ENCODE measurements around the gene RIMBP3B. TPM values are rescaled to one million over a fixed set of nuclear protein-coding genes. Genes with fewer than 3 reads are reported as not detected.
"Not testable (repeated sequence)": the region's sequence is repeated elsewhere in the genome, so short reads cannot be mapped to it uniquely, and the experiment has no call there.

The RIMBP3B gene
- total RNA-seq, 1 donor from 2014 or later: 0.16 TPM

DNA sequence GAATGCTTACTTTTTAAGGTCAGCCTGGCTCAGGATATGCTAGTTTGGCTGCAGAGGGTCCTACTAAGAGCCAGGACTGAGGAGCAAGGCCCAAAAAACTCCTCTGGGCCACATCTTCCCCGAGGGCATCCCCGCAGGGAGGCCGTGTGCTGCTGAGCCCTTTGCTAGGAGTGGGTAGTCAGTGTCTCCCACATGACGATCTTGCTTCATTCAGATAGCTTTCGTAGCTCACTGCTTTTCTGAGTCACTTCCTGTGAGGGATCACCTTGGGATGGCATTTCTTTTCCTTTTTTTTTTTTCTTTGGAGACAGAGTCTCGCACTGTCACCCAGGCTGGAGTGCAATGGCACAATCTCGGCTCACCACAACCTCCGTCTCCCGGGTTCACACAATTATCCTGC, 6.5 kb downstream of the RIMBP3B start:
- H3K9me3 Mint-ChIP-seq (ENCODE audit: unreplicated experiment); H3K36me3 ChIP-seq (ENCODE audit: insufficient read depth, low read length); H3K9me3 ChIP-seq (ENCODE audit: insufficient read depth, low read depth, low read length); H3K27ac Mint-ChIP-seq (ENCODE audit: unreplicated experiment); H3K79me2 ChIP-seq (ENCODE audit: insufficient read depth, low read length); H3K4me1 Mint-ChIP-seq (ENCODE audit: low read depth, unreplicated experiment); H3K27me3 ChIP-seq (ENCODE audit: insufficient read depth, low read length); H2AFZ ChIP-seq (ENCODE audit: low read depth, low read length); FAIRE-seq; H3K27me3 Mint-ChIP-seq (ENCODE audit: low read depth, unreplicated experiment); H3K36me3 Mint-ChIP-seq (ENCODE audit: low read depth, unreplicated experiment); DNase-seq (ENCODE audit: low read depth); H4K20me1 ChIP-seq (ENCODE audit: insufficient read depth, low read length); H3K9ac ChIP-seq (ENCODE audit: low read length); H3K27ac ChIP-seq (ENCODE audit: low read depth, low read length); H3K4me2 ChIP-seq (ENCODE audit: low read length); H3K4me1 ChIP-seq (ENCODE audit: insufficient read depth, low read length); H3K4me3 Mint-ChIP-seq (ENCODE audit: unreplicated experiment); H3K4me3 ChIP-seq (ENCODE audit: insufficient read depth, low read depth, low read length): not testable (repeated sequence)

DNA sequence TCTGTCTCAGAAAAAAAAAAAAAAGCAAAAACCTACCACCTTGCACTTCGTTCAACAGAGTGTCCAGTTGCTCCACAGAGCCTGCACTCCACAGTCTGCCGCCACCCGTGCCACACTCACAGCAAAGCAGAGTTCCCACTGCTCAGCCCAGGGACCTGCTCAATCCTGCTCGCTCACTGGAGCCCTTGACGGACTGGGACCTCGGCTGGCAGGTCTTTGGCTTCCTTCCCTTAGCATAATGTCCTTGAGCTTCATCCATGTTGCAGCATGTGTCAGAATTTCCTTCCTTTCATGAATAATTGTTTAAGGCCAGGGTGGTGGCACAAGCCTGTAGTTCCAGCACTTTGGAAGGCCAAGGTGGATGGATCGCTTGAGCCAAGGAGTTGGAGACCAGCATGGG, 11.1 kb downstream of the RIMBP3B start:
- not testable (repeated sequence) for H3K4me3 ChIP-seq (ENCODE audit: insufficient read depth, low read depth, low read length); H3K79me2 ChIP-seq (ENCODE audit: insufficient read depth, low read length); DNase-seq (ENCODE audit: low read depth); H3K9ac ChIP-seq (ENCODE audit: low read length); H3K4me3 Mint-ChIP-seq (ENCODE audit: unreplicated experiment); H3K9me3 ChIP-seq (ENCODE audit: insufficient read depth, low read depth, low read length); H3K9me3 Mint-ChIP-seq (ENCODE audit: unreplicated experiment); H3K27ac ChIP-seq (ENCODE audit: low read depth, low read length); H3K4me1 ChIP-seq (ENCODE audit: insufficient read depth, low read length); H4K20me1 ChIP-seq (ENCODE audit: insufficient read depth, low read length); H3K27me3 Mint-ChIP-seq (ENCODE audit: low read depth, unreplicated experiment); H3K27ac Mint-ChIP-seq (ENCODE audit: unreplicated experiment); H2AFZ ChIP-seq (ENCODE audit: low read depth, low read length); H3K27me3 ChIP-seq (ENCODE audit: insufficient read depth, low read length); FAIRE-seq; H3K36me3 ChIP-seq (ENCODE audit: insufficient read depth, low read length); H3K4me1 Mint-ChIP-seq (ENCODE audit: low read depth, unreplicated experiment); H3K36me3 Mint-ChIP-seq (ENCODE audit: low read depth, unreplicated experiment); H3K4me2 ChIP-seq (ENCODE audit: low read length)

DNA sequence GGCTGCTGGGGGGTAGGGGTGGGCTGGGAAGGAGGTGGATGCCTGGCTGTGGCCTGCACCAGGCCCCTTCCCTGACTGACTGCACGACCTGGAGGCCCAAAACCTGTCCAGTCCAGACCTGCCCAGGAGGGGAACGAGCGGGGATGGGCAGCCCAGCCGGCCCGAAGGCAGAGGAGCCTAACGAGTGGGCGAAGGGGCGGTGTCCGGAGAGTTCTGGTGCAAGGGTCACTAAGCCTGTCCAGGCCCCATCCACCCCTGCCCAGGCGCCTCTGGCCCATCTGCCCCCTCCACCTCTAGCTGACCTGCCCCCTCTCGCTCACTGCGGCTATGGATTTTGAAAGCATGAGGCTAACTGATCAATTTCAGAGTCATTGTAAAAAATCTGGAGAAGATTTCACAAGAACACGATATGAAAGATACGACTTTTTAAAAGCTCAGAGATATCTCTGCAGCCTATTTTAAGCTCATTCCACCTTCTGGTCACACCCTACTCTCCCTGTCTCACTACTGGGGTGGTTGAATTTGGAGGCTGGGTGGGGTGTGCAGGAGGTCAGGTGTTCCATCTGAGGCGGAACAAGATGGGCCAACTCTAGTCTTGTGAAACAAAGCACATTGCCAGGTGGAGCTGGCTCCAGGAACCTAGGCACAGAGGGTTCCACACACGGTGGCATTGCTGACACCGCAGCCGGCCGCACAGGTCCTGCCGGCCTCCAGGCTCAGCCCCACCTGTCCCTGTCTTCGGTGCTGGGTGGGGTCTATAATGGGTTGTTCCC, 17.8 kb downstream of the RIMBP3B start:
- not testable (repeated sequence) for H3K4me3 ChIP-seq (ENCODE audit: insufficient read depth, low read depth, low read length); H2AFZ ChIP-seq (ENCODE audit: low read depth, low read length); H3K27me3 ChIP-seq (ENCODE audit: insufficient read depth, low read length); H3K4me1 ChIP-seq (ENCODE audit: insufficient read depth, low read length); H3K27ac Mint-ChIP-seq (ENCODE audit: unreplicated experiment); H3K36me3 Mint-ChIP-seq (ENCODE audit: low read depth, unreplicated experiment); H3K4me3 Mint-ChIP-seq (ENCODE audit: unreplicated experiment); H3K9me3 Mint-ChIP-seq (ENCODE audit: unreplicated experiment); DNase-seq (ENCODE audit: low read depth); H3K27me3 Mint-ChIP-seq (ENCODE audit: low read depth, unreplicated experiment); H3K4me1 Mint-ChIP-seq (ENCODE audit: low read depth, unreplicated experiment); H3K9me3 ChIP-seq (ENCODE audit: insufficient read depth, low read depth, low read length); FAIRE-seq; H3K4me2 ChIP-seq (ENCODE audit: low read length); H4K20me1 ChIP-seq (ENCODE audit: insufficient read depth, low read length); H3K79me2 ChIP-seq (ENCODE audit: insufficient read depth, low read length); H3K27ac ChIP-seq (ENCODE audit: low read depth, low read length); H3K36me3 ChIP-seq (ENCODE audit: insufficient read depth, low read length); H3K9ac ChIP-seq (ENCODE audit: low read length)

DNA sequence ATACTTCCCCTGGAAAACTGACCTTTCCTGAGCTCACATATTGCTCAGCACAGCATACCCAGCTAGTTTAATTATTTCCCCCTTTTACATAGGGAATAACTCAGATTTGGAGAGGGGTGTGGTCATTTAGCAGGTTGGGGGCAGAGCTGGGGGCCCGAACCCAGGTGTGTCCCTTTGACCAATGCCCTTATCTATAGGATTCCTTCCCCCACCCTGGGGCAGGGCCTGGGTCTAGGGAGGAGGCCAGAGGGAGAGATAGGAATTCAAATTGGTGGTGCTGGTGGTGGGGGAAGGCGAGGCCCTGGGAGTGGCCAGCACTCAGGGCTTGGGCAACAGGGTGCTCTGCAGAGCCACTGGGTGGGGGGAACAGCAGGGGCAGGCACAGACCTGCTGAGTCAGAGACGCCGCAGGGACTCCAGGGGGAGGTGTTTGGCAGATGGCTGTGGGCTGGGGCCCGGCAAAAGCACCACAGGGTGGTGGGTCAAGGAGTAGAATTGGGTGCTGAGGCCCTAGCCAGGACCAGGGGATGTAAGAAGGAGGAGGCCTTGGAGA, 19.3 kb downstream of the RIMBP3B start:
- not testable (repeated sequence) for H3K4me1 Mint-ChIP-seq (ENCODE audit: low read depth, unreplicated experiment); H3K4me3 ChIP-seq (ENCODE audit: insufficient read depth, low read depth, low read length); H3K9me3 ChIP-seq (ENCODE audit: insufficient read depth, low read depth, low read length); H3K4me1 ChIP-seq (ENCODE audit: insufficient read depth, low read length); DNase-seq (ENCODE audit: low read depth); H3K4me2 ChIP-seq (ENCODE audit: low read length); H3K27ac Mint-ChIP-seq (ENCODE audit: unreplicated experiment); H3K27ac ChIP-seq (ENCODE audit: low read depth, low read length); H3K79me2 ChIP-seq (ENCODE audit: insufficient read depth, low read length); H3K27me3 ChIP-seq (ENCODE audit: insufficient read depth, low read length); H3K27me3 Mint-ChIP-seq (ENCODE audit: low read depth, unreplicated experiment); H2AFZ ChIP-seq (ENCODE audit: low read depth, low read length); H3K36me3 ChIP-seq (ENCODE audit: insufficient read depth, low read length); H3K9ac ChIP-seq (ENCODE audit: low read length); FAIRE-seq; H3K36me3 Mint-ChIP-seq (ENCODE audit: low read depth, unreplicated experiment); H4K20me1 ChIP-seq (ENCODE audit: insufficient read depth, low read length); H3K4me3 Mint-ChIP-seq (ENCODE audit: unreplicated experiment); H3K9me3 Mint-ChIP-seq (ENCODE audit: unreplicated experiment)

DNA sequence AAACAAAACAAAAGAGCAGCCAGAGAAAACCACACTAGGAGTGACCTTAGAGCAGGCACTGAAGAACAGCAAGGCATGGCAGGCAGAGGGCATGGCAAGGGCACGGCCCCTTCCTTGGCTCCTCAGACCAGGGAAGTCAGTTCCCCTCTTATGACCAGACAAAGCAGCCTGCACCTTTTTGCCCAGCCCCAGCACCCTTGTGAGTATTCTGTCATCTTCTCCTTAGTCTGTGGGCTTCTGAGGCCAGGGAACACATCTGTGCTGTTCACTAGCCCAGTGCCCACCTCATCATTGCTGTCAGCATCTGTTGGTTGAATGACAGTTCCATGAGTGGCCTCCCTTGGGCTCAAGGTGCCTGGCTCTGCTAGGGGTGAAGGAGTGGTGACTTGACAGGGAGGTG, 23.6 kb downstream of the RIMBP3B start:
- not testable (repeated sequence) for H3K4me1 Mint-ChIP-seq (ENCODE audit: low read depth, unreplicated experiment); H3K36me3 ChIP-seq (ENCODE audit: insufficient read depth, low read length); H3K4me3 Mint-ChIP-seq (ENCODE audit: unreplicated experiment); DNase-seq (ENCODE audit: low read depth); H3K4me2 ChIP-seq (ENCODE audit: low read length); H3K79me2 ChIP-seq (ENCODE audit: insufficient read depth, low read length); H3K27me3 Mint-ChIP-seq (ENCODE audit: low read depth, unreplicated experiment); H3K27me3 ChIP-seq (ENCODE audit: insufficient read depth, low read length); H3K9me3 Mint-ChIP-seq (ENCODE audit: unreplicated experiment); H2AFZ ChIP-seq (ENCODE audit: low read depth, low read length); H3K9me3 ChIP-seq (ENCODE audit: insufficient read depth, low read depth, low read length); H3K4me3 ChIP-seq (ENCODE audit: insufficient read depth, low read depth, low read length); FAIRE-seq; H3K4me1 ChIP-seq (ENCODE audit: insufficient read depth, low read length); H3K9ac ChIP-seq (ENCODE audit: low read length); H3K27ac Mint-ChIP-seq (ENCODE audit: unreplicated experiment); H3K27ac ChIP-seq (ENCODE audit: low read depth, low read length); H3K36me3 Mint-ChIP-seq (ENCODE audit: low read depth, unreplicated experiment); H4K20me1 ChIP-seq (ENCODE audit: insufficient read depth, low read length)

DNA sequence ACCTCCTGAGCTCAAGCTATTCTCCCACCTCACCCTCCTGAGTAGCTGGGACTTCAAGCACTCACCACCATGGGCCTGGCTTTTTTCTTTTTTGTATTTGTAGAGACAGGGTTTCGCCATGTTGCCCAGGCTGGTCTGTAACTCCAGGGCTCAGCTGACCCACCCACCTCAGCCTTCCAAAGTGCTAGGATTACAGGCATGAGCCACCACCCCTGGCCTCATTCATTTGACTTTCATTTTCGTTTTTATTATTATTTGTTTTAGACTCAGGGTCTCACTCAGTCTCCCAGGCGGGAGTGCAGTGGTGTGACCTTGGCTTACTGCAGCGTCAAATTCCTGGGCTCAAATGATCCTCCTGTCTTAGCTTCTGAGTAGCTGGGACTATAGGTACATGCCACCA, 24.2 kb downstream of the RIMBP3B start:
- not testable (repeated sequence) for H3K27ac Mint-ChIP-seq (ENCODE audit: unreplicated experiment); H3K36me3 ChIP-seq (ENCODE audit: insufficient read depth, low read length); H2AFZ ChIP-seq (ENCODE audit: low read depth, low read length); H3K27me3 Mint-ChIP-seq (ENCODE audit: low read depth, unreplicated experiment); H3K9me3 ChIP-seq (ENCODE audit: insufficient read depth, low read depth, low read length); H3K9me3 Mint-ChIP-seq (ENCODE audit: unreplicated experiment); H4K20me1 ChIP-seq (ENCODE audit: insufficient read depth, low read length); DNase-seq (ENCODE audit: low read depth); H3K4me3 Mint-ChIP-seq (ENCODE audit: unreplicated experiment); H3K4me3 ChIP-seq (ENCODE audit: insufficient read depth, low read depth, low read length); H3K27me3 ChIP-seq (ENCODE audit: insufficient read depth, low read length); H3K9ac ChIP-seq (ENCODE audit: low read length); H3K79me2 ChIP-seq (ENCODE audit: insufficient read depth, low read length); H3K4me1 ChIP-seq (ENCODE audit: insufficient read depth, low read length); H3K4me1 Mint-ChIP-seq (ENCODE audit: low read depth, unreplicated experiment); H3K4me2 ChIP-seq (ENCODE audit: low read length); FAIRE-seq; H3K36me3 Mint-ChIP-seq (ENCODE audit: low read depth, unreplicated experiment); H3K27ac ChIP-seq (ENCODE audit: low read depth, low read length)
